Osteoblast (primary cell): ENCODE data around the gene CLEC17A. TPM values are rescaled to one million over a fixed set of nuclear protein-coding genes. Genes with fewer than 3 reads are reported as not detected.
"Not testable (repeated sequence)": the region's sequence is repeated elsewhere in the genome, so short reads cannot be mapped to it uniquely, and the experiment has no call there.

ENCODE experiments used
- DNase-seq: peaks from one replicate; pipeline ENCODE4 v3.0.0; 2011; ENCODE audit warnings: low spot score, mixed read lengths; ENCODE audit not compliant: insufficient read length; ENCODE audit errors: missing footprints
- H2AFZ ChIP-seq: 2 replicates; pipeline ENCODE4 v1.6.0; 2011; ENCODE audit warnings: mild to moderate bottlenecking, low read length
- H3K27ac ChIP-seq: 2 replicates; pipeline ENCODE4 v1.5.1; 2011; ENCODE audit warnings: mild to moderate bottlenecking, low read depth, low read length, moderate library complexity
- H3K27me3 ChIP-seq: 2 replicates; pipeline ENCODE4 v1.6.0; 2012; ENCODE audit warnings: mild to moderate bottlenecking, control low read depth, inconsistent platforms, low read length, moderate library complexity; ENCODE audit not compliant: insufficient read depth
- H3K36me3 ChIP-seq: 2 replicates; pipeline ENCODE4 v1.5.1; 2011; ENCODE audit warnings: mild to moderate bottlenecking, low read length, control low read depth, moderate library complexity; ENCODE audit not compliant: insufficient read depth
- H3K4me1 ChIP-seq: 2 replicates; pipeline ENCODE4 v1.5.1; 2011; ENCODE audit warnings: mild to moderate bottlenecking, low read length, control low read depth, moderate library complexity; ENCODE audit not compliant: insufficient read depth
- H3K4me2 ChIP-seq: 2 replicates; pipeline ENCODE4 v1.6.0; 2011; ENCODE audit warnings: mild to moderate bottlenecking, low read length; ENCODE audit not compliant: insufficient read depth
- H3K4me3 ChIP-seq: fragments of 200-600 bp; sonication (generic); 3 replicates; pipeline ENCODE4 v1.5.1; 2012; ENCODE audit warnings: mild to moderate bottlenecking, low read length, inconsistent platforms; ENCODE audit not compliant: insufficient read depth
- H3K79me2 ChIP-seq: 2 replicates; pipeline ENCODE4 v1.6.0; 2012; ENCODE audit warnings: mild to moderate bottlenecking, low read length, control low read depth, inconsistent platforms; ENCODE audit not compliant: insufficient read depth
- H3K9me3 ChIP-seq: 2 replicates; pipeline ENCODE4 v1.5.1; 2011; ENCODE audit warnings: low read depth, low read length, control low read depth
- H4K20me1 ChIP-seq: 2 replicates; pipeline ENCODE4 v1.6.0; 2012; ENCODE audit warnings: mild to moderate bottlenecking, low read length, control low read depth; ENCODE audit not compliant: insufficient read depth
- CTCF ChIP-seq: IDR thresholded peaks from 2 replicates; pipeline ENCODE4 v1.5.1; 2011; ENCODE audit warnings: mild to moderate bottlenecking, low read depth, low read length, moderate library complexity; ENCODE audit errors: extremely low read depth
- total RNA-seq: library from RNA; depleted of rRNA; stranded (reverse); fragments of >200 nt; gene quantifications from 2 replicates; pipeline ENCODE4 v1.2.3, GENCODE V29; 2012

The CLEC17A gene
- total RNA-seq, 1 donor, result under 0.01 TPM

GRCh38 chr19:14550201-14550754, 32.6 kb upstream of the CLEC17A start:
- H3K27me3 ChIP-seq, result no peaks in the 10 kb centered on the region
- peak; percentile 81 for DNase-seq

DNA sequence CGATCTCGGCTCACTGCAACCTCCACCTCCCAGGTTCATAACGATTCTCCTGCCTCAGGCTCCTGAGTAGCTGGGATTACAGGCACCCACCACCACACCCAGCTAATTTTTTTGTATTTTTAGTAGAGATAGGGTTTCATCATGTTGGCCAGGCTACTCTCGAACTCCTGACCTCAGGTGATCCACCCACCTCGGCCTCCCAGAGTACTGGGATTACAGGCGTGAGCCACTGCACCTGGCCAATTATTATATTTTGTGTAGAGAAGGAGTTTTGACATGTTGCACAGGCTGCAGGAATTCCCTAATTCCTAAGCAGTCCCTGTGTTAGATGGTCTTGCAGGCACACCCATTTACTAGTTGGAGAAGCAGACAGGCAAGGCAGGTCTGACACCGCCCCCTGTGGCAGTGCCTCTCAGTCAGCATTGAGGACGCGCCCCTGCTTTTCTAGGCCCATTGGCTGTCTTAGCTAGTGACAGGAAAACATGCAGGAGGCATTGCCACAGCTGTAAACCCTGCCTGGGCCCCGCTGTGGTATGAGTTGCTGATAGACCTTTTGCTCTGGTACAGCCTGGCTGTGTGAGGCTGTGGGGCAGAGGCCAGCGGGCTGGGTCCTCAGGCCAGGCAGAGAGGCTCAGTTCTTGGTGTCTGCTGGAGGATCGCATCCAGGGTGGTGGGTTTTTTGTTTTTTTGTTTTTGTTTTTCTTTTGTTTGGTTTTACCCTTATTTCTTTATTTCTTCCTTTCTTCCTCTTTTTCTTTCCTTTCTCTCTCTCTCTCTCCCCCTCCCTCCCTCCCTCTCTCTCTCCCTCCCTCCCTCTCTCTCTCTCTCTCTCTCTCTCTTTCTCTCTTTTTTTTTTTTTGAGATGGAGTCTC, 31.5 kb upstream of the CLEC17A start:
- not testable (repeated sequence) for H3K4me1 ChIP-seq, H4K20me1 ChIP-seq, H2AFZ ChIP-seq, H3K27me3 ChIP-seq, H3K36me3 ChIP-seq, H3K4me3 ChIP-seq, H3K27ac ChIP-seq, H3K4me2 ChIP-seq, H3K9me3 ChIP-seq, H3K79me2 ChIP-seq
- DNase-seq, result peak; percentile 74

More at GRCh38 chr19:14550201-14550754, 32.6 kb upstream of the CLEC17A start:
- no peaks in the 10 kb centered on the region for H3K4me1 ChIP-seq
- no peak overlapping the region for H2AFZ ChIP-seq
- H3K4me2 ChIP-seq, result no peak overlapping the region
- H3K79me2 ChIP-seq, result peaks cover 7% of the 10 kb centered on the region
- no peak for TF ChIP-seq CTCF
- no peaks in the 10 kb centered on the region for H3K36me3 ChIP-seq
- no peaks in the 10 kb centered on the region for H3K9me3 ChIP-seq
- peaks cover 3% of the 10 kb centered on the region for H4K20me1 ChIP-seq
- H3K4me3 ChIP-seq, result no peak overlapping the region
- H3K27ac ChIP-seq, result no peak overlapping the region

- H3K9me3 ChIP-seq, H2AFZ ChIP-seq, H3K36me3 ChIP-seq, DNase-seq, H3K79me2 ChIP-seq, H3K27ac ChIP-seq, H3K4me2 ChIP-seq, H3K27me3 ChIP-seq, H4K20me1 ChIP-seq, H3K4me1 ChIP-seq, H3K4me3 ChIP-seq: not testable (repeated sequence)
Observed at GRCh38 chr19:14552006-14552360, 30.9 kb upstream of the CLEC17A start.

- H3K4me3 ChIP-seq, result no peak overlapping the region
- no peaks in the 10 kb centered on the region for H3K27me3 ChIP-seq
- no peaks in the 10 kb centered on the region for H3K36me3 ChIP-seq
- DNase-seq, result peak; percentile 30
- no peak for TF ChIP-seq CTCF
- peaks cover 9% of the 10 kb centered on the region for H3K4me1 ChIP-seq
- no peaks in the 10 kb centered on the region for H3K9me3 ChIP-seq
- no peak overlapping the region for H3K27ac ChIP-seq
- H2AFZ ChIP-seq, result no peak overlapping the region
- H4K20me1 ChIP-seq, result peaks cover 3% of the 10 kb centered on the region
- peaks cover 4% of the 10 kb centered on the region for H3K79me2 ChIP-seq
- no peak overlapping the region for H3K4me2 ChIP-seq
Observed at GRCh38 chr19:14553042-14553938, 29.6 kb upstream of the CLEC17A start.
